ENCODE results near the gene IRAK1.

- TF ChIP-seq SIN3A (IDR thresholded peaks at IDR 0.05; ENCODE audit: borderline replicate concordance, insufficient read depth, low read depth, low read length) (no peak), CTCF (IDR thresholded peaks at IDR 0.05) (no peak)
These were observed 52.7 kb downstream of the IRAK1 start for GRCh38 chrX:153966841-153967535.

Measured in Panc1 (cell line).